ENCODE data around the gene TADA1.

TADA1 gene

GRCh38 chr1:166844791-166845190, 31.3 kb downstream of the TADA1 start:
- TF ChIP-seq CTCF (IDR thresholded peaks at IDR 0.05; ENCODE audit: low read depth, low read length) = no peak
- H3K4me3 ChIP-seq (ENCODE audit: low read depth, low read length) = no peak overlapping the region

- TF ChIP-seq CTCF (IDR thresholded peaks at IDR 0.05; ENCODE audit: low read depth, low read length) = no peak
- H3K4me3 ChIP-seq (ENCODE audit: low read depth, low read length) = no peak overlapping the region
These were observed 32.1 kb downstream of the TADA1 start for GRCh38 chr1:166843769-166844596.

- TF ChIP-seq CTCF (IDR thresholded peaks at IDR 0.05; ENCODE audit: low read depth, low read length) = no peak
- no peak overlapping the region for H3K4me3 ChIP-seq (ENCODE audit: low read depth, low read length)
These were observed 32.7 kb downstream of the TADA1 start for GRCh38 chr1:166843322-166843721.

- no peak for TF ChIP-seq CTCF (IDR thresholded peaks at IDR 0.05; ENCODE audit: low read depth, low read length)
- H3K4me3 ChIP-seq (ENCODE audit: low read depth, low read length) = peak overlapping the region; percentile 72
These were observed 35.5 kb downstream of the TADA1 start for GRCh38 chr1:166840309-166841274.

- TF ChIP-seq CTCF (IDR thresholded peaks at IDR 0.05; ENCODE audit: low read depth, low read length) = no peak
- peak overlapping the region; percentile 72 for H3K4me3 ChIP-seq (ENCODE audit: low read depth, low read length)
These were observed 36.3 kb downstream of the TADA1 start for GRCh38 chr1:166839600-166840308.

- H3K4me3 ChIP-seq (ENCODE audit: low read depth, low read length) = peak within 1 kb of the TSS; percentile 72
- no peak for TF ChIP-seq CTCF (IDR thresholded peaks at IDR 0.05; ENCODE audit: low read depth, low read length)
These were observed 37.1 kb downstream of the TADA1 start, which contains the start of gene POGK for GRCh38 chr1:166838766-166839599. TSS of gene POGK (plus strand) at chr1:166839475. CDS start at chr1:166840957, 1,482 bp downstream.

All from WI38 (cell line).